ENCODE measurements around the gene GRK5.

Gene GRK5

GRCh38 chr10:119443970-119444660, 236.7 kb downstream of the GRK5 start:
- Histone ChIP-seq H3K9me3 (ENCODE audit: severe bottlenecking) (no peaks in the 10 kb centered on the region), H3K27me3 (ENCODE audit: insufficient read depth, low read depth, severe bottlenecking) (no peaks in the 10 kb centered on the region), H3K36me3 (peaks cover 22% of the 10 kb centered on the region), H3K27ac (no peak overlapping the region), H3K4me3 (ENCODE audit: low read depth, low read length) (no peak overlapping the region)
- TF ChIP-seq, protein P1, sequence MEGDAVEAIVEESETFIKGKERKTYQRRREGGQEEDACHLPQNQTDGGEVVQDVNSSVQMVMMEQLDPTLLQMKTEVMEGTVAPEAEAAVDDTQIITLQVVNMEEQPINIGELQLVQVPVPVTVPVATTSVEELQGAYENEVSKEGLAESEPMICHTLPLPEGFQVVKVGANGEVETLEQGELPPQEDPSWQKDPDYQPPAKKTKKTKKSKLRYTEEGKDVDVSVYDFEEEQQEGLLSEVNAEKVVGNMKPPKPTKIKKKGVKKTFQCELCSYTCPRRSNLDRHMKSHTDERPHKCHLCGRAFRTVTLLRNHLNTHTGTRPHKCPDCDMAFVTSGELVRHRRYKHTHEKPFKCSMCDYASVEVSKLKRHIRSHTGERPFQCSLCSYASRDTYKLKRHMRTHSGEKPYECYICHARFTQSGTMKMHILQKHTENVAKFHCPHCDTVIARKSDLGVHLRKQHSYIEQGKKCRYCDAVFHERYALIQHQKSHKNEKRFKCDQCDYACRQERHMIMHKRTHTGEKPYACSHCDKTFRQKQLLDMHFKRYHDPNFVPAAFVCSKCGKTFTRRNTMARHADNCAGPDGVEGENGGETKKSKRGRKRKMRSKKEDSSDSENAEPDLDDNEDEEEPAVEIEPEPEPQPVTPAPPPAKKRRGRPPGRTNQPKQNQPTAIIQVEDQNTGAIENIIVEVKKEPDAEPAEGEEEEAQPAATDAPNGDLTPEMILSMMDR (IDR thresholded peaks at IDR 0.05; ENCODE audit: low read depth, low read length), result no peak
- no peak for DNase-seq

DNA sequence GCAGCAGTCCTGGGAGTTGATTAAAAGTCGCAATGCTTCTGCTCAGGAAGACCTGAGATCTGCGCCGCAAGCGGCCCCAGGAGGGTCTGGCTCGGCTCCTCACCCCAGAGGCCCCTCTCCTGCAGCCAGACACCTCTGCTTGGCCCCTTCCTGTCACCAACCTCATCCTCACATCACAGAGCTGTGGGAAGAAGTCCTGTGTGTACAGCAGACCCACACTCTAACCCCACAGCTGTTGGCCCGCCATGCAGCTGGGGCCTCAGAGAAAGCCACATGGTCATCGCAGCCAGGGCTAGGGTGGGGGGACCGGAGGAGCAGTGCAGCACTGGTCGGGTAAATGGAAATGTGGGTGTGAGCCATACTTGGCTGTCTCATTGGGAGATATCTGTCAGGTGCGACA, 237.5 kb downstream of the GRK5 start:
- Histone ChIP-seq H3K27ac (no peak overlapping the region), H3K27me3 (ENCODE audit: insufficient read depth, low read depth, severe bottlenecking) (no peaks in the 10 kb centered on the region), H3K36me3 (peaks cover 22% of the 10 kb centered on the region), H3K4me3 (ENCODE audit: low read depth, low read length) (no peak overlapping the region), H3K9me3 (ENCODE audit: severe bottlenecking) (no peaks in the 10 kb centered on the region)
- DNase-seq, result no peak
- TF ChIP-seq, protein P1 (IDR thresholded peaks at IDR 0.05; ENCODE audit: low read depth, low read length), result no peak

DNA sequence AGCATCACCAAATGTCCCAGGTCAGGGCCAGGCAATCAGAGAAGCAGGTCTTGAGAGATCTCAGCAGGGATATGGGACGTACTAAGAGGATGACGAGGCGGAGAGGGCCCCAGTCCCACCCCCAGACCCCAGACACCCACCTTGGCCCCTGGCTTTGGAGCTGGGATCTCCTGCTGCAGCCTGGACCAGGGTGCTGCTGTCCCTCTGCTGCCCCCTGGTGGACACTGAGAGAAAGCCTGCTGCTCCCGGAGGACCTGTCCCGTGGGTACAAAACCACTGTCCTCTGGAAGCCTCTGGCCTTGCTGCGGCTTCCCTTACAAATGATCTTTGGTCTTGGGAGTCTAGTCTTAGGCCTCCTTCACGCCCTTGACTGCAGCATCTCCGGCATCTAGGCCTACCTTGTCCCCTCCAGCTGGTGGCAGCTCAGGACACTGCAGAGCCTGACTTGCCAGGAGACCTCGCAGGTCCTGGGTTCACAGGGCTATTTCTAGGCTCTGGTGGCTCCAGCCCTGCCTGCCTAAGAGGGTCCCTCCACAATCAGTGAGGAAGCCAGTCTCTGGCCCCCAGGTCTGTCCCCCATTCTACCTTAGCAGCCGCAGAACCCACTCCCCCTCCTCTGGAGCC, 238.1 kb downstream of the GRK5 start:
- no peak overlapping the region for H3K4me3 ChIP-seq (ENCODE audit: low read depth, low read length)
- no peak overlapping the region for H3K27ac ChIP-seq
- H3K27me3 ChIP-seq (ENCODE audit: insufficient read depth, low read depth, severe bottlenecking), result no peaks in the 10 kb centered on the region
- peak; percentile 81 for DNase-seq
- TF ChIP-seq, protein P1 (IDR thresholded peaks at IDR 0.05; ENCODE audit: low read depth, low read length), result peak; percentile 98
- H3K9me3 ChIP-seq (ENCODE audit: severe bottlenecking), result no peaks in the 10 kb centered on the region
- peaks cover 22% of the 10 kb centered on the region for H3K36me3 ChIP-seq

- H3K36me3 ChIP-seq, result peaks cover 22% of the 10 kb centered on the region
- TF ChIP-seq, protein P1 (IDR thresholded peaks at IDR 0.05; ENCODE audit: low read depth, low read length), result no peak
- H3K27me3 ChIP-seq (ENCODE audit: insufficient read depth, low read depth, severe bottlenecking), result no peaks in the 10 kb centered on the region
- DNase-seq, result no peak
- no peak overlapping the region for H3K27ac ChIP-seq
- no peak overlapping the region for H3K4me3 ChIP-seq (ENCODE audit: low read depth, low read length)
- no peaks in the 10 kb centered on the region for H3K9me3 ChIP-seq (ENCODE audit: severe bottlenecking)
Measured at GRCh38 chr10:119445935-119446317, 238.6 kb downstream of the GRK5 start.

DNA sequence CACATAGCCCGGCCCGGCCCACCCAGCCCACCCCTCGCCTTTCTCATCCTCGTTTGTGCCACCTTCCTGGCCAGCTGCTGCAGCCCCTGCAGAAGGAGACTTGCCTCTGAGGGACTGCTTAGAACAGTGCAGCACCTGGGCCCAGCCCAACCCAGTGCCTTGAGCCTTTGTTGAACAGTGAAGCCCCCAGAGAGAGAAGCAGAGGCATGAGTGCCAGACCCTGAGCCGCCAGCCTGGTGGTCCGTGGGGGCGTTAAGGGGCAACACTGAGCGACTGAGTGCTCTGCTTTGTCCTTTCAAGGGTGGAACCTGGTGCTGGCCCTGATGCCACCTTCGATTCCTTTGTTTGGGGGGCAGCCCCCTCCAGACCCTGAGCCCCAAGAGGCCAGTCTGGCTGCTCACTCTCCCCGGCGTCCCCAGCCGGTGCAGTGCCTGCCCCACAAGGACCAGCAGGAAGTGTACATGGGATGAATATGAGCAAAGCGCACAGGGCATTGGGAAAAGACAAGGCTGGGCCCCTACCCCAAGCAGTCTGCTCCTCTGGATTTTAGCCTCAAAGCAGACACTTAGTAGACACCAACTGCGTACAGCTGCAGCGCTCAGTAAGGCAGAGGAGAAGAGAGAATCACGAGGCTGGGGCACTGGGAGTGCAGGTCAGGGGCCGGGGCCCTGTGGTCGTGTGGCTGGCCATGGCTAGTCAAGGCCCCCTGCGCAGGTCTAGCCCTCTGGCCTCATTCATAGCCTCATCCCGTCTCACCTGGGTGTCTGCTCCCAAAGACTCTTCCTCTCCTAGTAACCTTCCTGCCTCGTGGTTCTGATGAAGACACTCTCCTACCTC, 239.3 kb downstream of the GRK5 start:
- DNase-seq, result no peak
- Histone ChIP-seq H3K4me3 (ENCODE audit: low read depth, low read length) (no peak overlapping the region), H3K27ac (no peak overlapping the region), H3K36me3 (peaks cover 22% of the 10 kb centered on the region), H3K27me3 (ENCODE audit: insufficient read depth, low read depth, severe bottlenecking) (no peaks in the 10 kb centered on the region), H3K9me3 (ENCODE audit: severe bottlenecking) (no peaks in the 10 kb centered on the region)
- TF ChIP-seq, protein P1 (IDR thresholded peaks at IDR 0.05; ENCODE audit: low read depth, low read length), result no peak
